GM19468 (cell line): ENCODE data around the gene PTPRA.
A peak's percentile ranks its signal among the peaks of the same experiment; 100 is the strongest.

Experiments used
- ATAC-seq: cut with Tn5 transposase; IDR thresholded peaks from one replicate; pipeline ENCODE4 v1.9.1; 2021; ENCODE audit warnings: mild to moderate bottlenecking, moderate library complexity, moderate number of reproducible peaks; ENCODE audit not compliant: unreplicated experiment; ENCODE audit errors: extremely low read depth

The PTPRA gene

GRCh38 chr20:2918096-2919049 is 45.1 kb downstream of the PTPRA start:
- ATAC-seq = no peak

- ATAC-seq = no peak
Measured at GRCh38 chr20:2919518-2920245, 46.4 kb downstream of the PTPRA start.

- ATAC-seq = no peak
Measured at GRCh38 chr20:2920473-2920872, 47.2 kb downstream of the PTPRA start.

- no peak for ATAC-seq
Measured at GRCh38 chr20:2921506-2921905, 48.2 kb downstream of the PTPRA start.

GRCh38 chr20:2922957-2923356 is 49.7 kb downstream of the PTPRA start:
- no peak for ATAC-seq

- ATAC-seq = no peak
Measured at GRCh38 chr20:2930538-2930937, 57.3 kb downstream of the PTPRA start.

- ATAC-seq = no peak
Measured at GRCh38 chr20:2932498-2932897, 59.2 kb downstream of the PTPRA start.

GRCh38 chr20:2937902-2938301 is 64.6 kb downstream of the PTPRA start:
- ATAC-seq = no peak

GRCh38 chr20:2942439-2942838 is 69.2 kb downstream of the PTPRA start:
- no peak for ATAC-seq

- no peak for ATAC-seq
Measured at GRCh38 chr20:2946988-2947961, 74.0 kb downstream of the PTPRA start.

GRCh38 chr20:2948968-2949367 is 75.7 kb downstream of the PTPRA start:
- ATAC-seq = no peak

- no peak for ATAC-seq
Measured at GRCh38 chr20:2952766-2953165, 79.5 kb downstream of the PTPRA start.

- peak; percentile 68 for ATAC-seq
Measured at GRCh38 chr20:2955257-2955970, 82.1 kb downstream of the PTPRA start.

GRCh38 chr20:2956480-2956879 is 83.2 kb downstream of the PTPRA start:
- no peak for ATAC-seq

GRCh38 chr20:2967841-2968240 is 94.6 kb downstream of the PTPRA start:
- no peak for ATAC-seq

- no peak for ATAC-seq
Measured at GRCh38 chr20:2972126-2972525, 98.8 kb downstream of the PTPRA start.

GRCh38 chr20:2973574-2973973 is 100.3 kb downstream of the PTPRA start:
- ATAC-seq = no peak

- no peak for ATAC-seq
Measured at GRCh38 chr20:2978519-2978918, 105.2 kb downstream of the PTPRA start.

GRCh38 chr20:2981646-2982045 is 108.4 kb downstream of the PTPRA start:
- ATAC-seq = no peak

- no peak for ATAC-seq
Measured at GRCh38 chr20:2983508-2983907, 110.2 kb downstream of the PTPRA start.
